ENCODE measurements around the gene TRPM1. TPM values are rescaled to one million over a fixed set of nuclear protein-coding genes. Genes with fewer than 3 reads are reported as not detected.

TRPM1 gene
- not detected for total RNA-seq

DNA sequence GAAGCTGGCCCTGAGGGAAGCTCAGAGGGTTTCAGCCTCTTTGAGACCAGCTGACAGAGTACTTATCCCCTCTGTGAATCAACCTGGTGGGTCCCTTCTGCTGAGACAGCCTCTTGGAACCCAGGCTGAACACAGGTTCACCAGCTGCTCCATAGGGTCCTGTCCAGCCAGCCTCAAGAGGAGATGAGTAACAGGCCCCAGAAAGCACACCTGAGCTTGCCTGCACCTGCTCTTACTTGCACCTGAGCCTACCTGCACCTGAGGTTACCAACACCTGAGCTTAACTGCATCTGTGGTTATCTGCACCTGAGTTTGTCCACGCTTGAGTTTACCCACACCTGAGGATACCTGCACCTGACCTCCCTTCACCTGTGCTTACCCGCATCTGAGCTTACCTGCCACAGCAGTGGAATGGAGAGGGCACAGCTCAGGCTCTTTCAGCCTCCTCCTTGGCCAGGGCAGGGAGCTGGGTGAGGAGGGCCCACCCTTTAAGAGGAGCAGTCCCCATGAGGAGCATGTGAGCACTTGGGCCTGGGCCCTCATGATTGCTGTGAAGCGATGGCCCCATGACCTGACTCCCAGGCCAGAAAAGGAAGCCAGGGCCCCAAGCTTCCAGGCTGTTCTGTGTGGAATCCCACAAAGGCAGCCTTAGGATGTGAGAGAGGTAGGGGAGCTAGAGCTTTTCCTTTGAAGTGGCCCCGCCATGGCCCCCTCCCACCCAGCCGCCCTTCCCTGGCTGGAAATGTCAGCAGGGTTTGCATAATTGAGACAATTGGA lies at the start of gene TRPM1:
TRPM1 (minus strand) TSS at position 464 of the 777 bp plus-strand sequence. CDS start 20,370 bp downstream, outside the sequence.

GRCh38 chr15:30991255-30992235 lies 110.0 kb downstream of the TRPM1 start, which contains the start of gene MTMR10:
Gene MTMR10 (minus strand): TSS chr15:30991628. CDS start chr15:30991506, 122 bp downstream.

Small RNA genes within 50 kb of the gene (small RNA-seq; reads per million reads assigned to genes)
- gene MIR211 (ENCODE audit: low replicate concordance) (not detected), gene RNU6-466P (ENCODE audit: low replicate concordance) (not detected)

Other genes with a start within 250 kb of the TRPM1 start
- 44.4 TPM for gene FAN1, start 197.8 kb downstream of the TRPM1 start, total RNA-seq
- 15.7 TPM for gene MTMR10, start 110.1 kb downstream of the TRPM1 start, total RNA-seq
- gene KLF13, start 225.1 kb upstream of the TRPM1 start, total RNA-seq, result 48.5 TPM

All from parietal lobe (tissue), 2 donors.